Hepatocyte (in vitro differentiated cells): ENCODE measurements around the gene SPRN. TPM values are rescaled to one million over a fixed set of nuclear protein-coding genes. Genes with fewer than 3 reads are reported as not detected.

Experiments used
- DNase-seq: peaks from one replicate; pipeline ENCODE4 v3.0.0-alpha.2; 2016; ENCODE audit warnings: low spot score
- H2AFZ ChIP-seq: fragments of 200-600 bp; sonication (generic); 2 replicates; pipeline ENCODE4 v1.6.0; 2016; ENCODE audit warnings: antibody characterized with exemption, mild to moderate bottlenecking
- H3K27ac ChIP-seq: fragments of 200-600 bp; sonication (generic); 2 replicates; pipeline ENCODE4 v1.5.1; 2016; ENCODE audit warnings: mild to moderate bottlenecking
- H3K27me3 ChIP-seq: fragments of 200-600 bp; sonication (generic); 2 replicates; pipeline ENCODE4 v1.6.1; 2016
- H3K36me3 ChIP-seq: fragments of 200-600 bp; sonication (generic); replicated peaks from 2 replicates; pipeline ENCODE4 v1.5.1; 2016; ENCODE audit warnings: low read depth; ENCODE audit not compliant: insufficient read depth
- H3K4me1 ChIP-seq: fragments of 200-600 bp; sonication (generic); 2 replicates; pipeline ENCODE4 v1.5.1; 2016; ENCODE audit warnings: mild to moderate bottlenecking, moderate library complexity; ENCODE audit not compliant: insufficient read depth
- H3K4me2 ChIP-seq: fragments of 200-600 bp; sonication (generic); 2 replicates; pipeline ENCODE4 v1.6.0; 2016
- H3K4me3 ChIP-seq: fragments of 200-600 bp; sonication (generic); 2 replicates; pipeline ENCODE4 v1.5.1; 2016; ENCODE audit warnings: mild to moderate bottlenecking
- H3K79me2 ChIP-seq: fragments of 200-600 bp; sonication (generic); 2 replicates; pipeline ENCODE4 v1.6.0; 2017; ENCODE audit warnings: mild to moderate bottlenecking
- H3K9me2 ChIP-seq: fragments of 200-600 bp; sonication (generic); replicated peaks from 2 replicates; pipeline ENCODE4 v1.6.0; 2017; ENCODE audit warnings: mild to moderate bottlenecking; ENCODE audit not compliant: insufficient read depth
- H3K9me3 ChIP-seq: fragments of 200-600 bp; sonication (generic); 2 replicates; pipeline ENCODE4 v1.5.1; 2016; ENCODE audit warnings: low read depth, mild to moderate bottlenecking
- H4K20me1 ChIP-seq: fragments of 200-600 bp; sonication (generic); 2 replicates; pipeline ENCODE4 v1.6.0; 2016; ENCODE audit warnings: mild to moderate bottlenecking; ENCODE audit not compliant: insufficient read depth, poor library complexity, severe bottlenecking
- EZH2 ChIP-seq: fragments of 200-600 bp; sonication (generic); IDR thresholded peaks from 2 replicates; pipeline ENCODE4 v1.6.1; 2016; ENCODE audit warnings: antibody characterized with exemption, mild to moderate bottlenecking, borderline replicate concordance
- EZH2phosphoT487 ChIP-seq: fragments of 200-600 bp; sonication (generic); IDR thresholded peaks from one replicate; pipeline ENCODE4 v1.6.1; 2018; ENCODE audit warnings: antibody characterized with exemption, mild to moderate bottlenecking, low read depth, moderate library complexity; ENCODE audit not compliant: unreplicated experiment, severe bottlenecking
- WGBS: methylation state at CpG from one replicate; pipeline ENCODE4 v1.1.6; 2016; ENCODE audit warnings: low lambda C conversion rate; ENCODE audit errors: missing lambda C conversion rate; 5-methylcytosine and 5-hydroxymethylcytosine counted together
- polyA plus RNA-seq: library from polyadenylated mRNA; unstranded; fragments of >200 nt; fragmentation: Nextera tagmentation; extraction: Ambion mirVana; gene quantifications from 2 replicates; pipeline ENCODE4 v1.2.1, GENCODE V29; 2016
- total RNA-seq: library from RNA; depleted of rRNA; stranded (reverse); fragments of >200 nt; gene quantifications from 2 replicates; pipeline ENCODE4 v1.2.3, GENCODE V29; 2014
- TF ChIP-seq, protein P1 (sequence below): fragments of 200-600 bp; sonication (generic); IDR thresholded peaks from 2 replicates; pipeline ENCODE4 v1.5.1; 2016; ENCODE audit warnings: antibody characterized with exemption, mild to moderate bottlenecking; ENCODE audit not compliant: poor library complexity

The SPRN gene
- total and polyA plus RNA-seq, 2 experiments from 2014 or later, result 0.97 to 2.7 TPM

DNA sequence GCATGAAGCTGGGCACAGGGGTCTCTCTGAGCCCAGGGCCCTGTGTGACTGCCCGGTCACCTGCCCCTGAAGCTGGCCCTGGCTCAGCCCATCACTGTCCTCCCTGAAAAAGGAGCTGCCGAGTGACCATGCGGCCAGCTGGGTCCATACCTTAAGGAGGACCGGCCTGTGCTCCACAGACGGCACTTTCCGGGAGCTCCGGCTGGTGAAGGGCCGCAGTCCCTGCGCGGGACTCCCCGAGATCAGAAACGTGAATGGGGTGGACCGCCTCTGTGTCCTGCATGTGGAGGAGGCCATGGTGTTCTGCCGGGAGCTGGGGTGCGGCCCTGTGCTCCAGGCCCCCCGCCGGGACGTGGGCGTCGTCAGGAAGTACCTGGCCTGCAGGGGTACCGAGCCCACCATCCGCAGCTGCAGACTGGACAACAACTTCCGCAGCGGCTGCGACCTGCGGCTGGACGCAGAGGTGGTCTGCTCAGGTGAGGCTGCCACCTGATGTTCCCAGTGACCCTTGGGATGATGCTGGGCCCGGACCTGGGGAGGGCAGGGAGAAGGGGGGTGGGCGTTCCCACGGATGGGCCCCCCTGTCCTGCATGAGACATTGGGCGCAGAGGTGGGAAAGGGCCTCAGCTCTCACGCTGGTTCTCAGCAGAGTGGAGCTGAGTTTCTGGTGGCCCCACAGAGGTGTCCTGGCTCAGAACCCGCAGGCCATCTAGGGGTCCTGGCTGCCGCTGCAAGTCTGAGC is 32.8 kb upstream of the SPRN start:
- no peaks in the 10 kb centered on the region for H3K4me1 ChIP-seq
- no peak for DNase-seq
- H3K4me2 ChIP-seq, result no peak overlapping the region
- TF ChIP-seq EZH2phosphoT487 (no peak), EZH2 (no peak)
- TF ChIP-seq, protein P1, sequence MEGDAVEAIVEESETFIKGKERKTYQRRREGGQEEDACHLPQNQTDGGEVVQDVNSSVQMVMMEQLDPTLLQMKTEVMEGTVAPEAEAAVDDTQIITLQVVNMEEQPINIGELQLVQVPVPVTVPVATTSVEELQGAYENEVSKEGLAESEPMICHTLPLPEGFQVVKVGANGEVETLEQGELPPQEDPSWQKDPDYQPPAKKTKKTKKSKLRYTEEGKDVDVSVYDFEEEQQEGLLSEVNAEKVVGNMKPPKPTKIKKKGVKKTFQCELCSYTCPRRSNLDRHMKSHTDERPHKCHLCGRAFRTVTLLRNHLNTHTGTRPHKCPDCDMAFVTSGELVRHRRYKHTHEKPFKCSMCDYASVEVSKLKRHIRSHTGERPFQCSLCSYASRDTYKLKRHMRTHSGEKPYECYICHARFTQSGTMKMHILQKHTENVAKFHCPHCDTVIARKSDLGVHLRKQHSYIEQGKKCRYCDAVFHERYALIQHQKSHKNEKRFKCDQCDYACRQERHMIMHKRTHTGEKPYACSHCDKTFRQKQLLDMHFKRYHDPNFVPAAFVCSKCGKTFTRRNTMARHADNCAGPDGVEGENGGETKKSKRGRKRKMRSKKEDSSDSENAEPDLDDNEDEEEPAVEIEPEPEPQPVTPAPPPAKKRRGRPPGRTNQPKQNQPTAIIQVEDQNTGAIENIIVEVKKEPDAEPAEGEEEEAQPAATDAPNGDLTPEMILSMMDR, result no peak
- no peaks in the 10 kb centered on the region for H4K20me1 ChIP-seq
- no peaks in the 10 kb centered on the region for H3K9me3 ChIP-seq
- H3K36me3 ChIP-seq, result no peaks in the 10 kb centered on the region
- no peaks in the 10 kb centered on the region for H3K79me2 ChIP-seq
- H3K27ac ChIP-seq, result no peak overlapping the region
- no peaks in the 10 kb centered on the region for H3K9me2 ChIP-seq
- no peak overlapping the region for H3K4me3 ChIP-seq
- no peaks in the 10 kb centered on the region for H3K27me3 ChIP-seq
- 85% methylated on average over 26 of the region's 34 CpGs for WGBS
- H2AFZ ChIP-seq, result no peak overlapping the region

DNA sequence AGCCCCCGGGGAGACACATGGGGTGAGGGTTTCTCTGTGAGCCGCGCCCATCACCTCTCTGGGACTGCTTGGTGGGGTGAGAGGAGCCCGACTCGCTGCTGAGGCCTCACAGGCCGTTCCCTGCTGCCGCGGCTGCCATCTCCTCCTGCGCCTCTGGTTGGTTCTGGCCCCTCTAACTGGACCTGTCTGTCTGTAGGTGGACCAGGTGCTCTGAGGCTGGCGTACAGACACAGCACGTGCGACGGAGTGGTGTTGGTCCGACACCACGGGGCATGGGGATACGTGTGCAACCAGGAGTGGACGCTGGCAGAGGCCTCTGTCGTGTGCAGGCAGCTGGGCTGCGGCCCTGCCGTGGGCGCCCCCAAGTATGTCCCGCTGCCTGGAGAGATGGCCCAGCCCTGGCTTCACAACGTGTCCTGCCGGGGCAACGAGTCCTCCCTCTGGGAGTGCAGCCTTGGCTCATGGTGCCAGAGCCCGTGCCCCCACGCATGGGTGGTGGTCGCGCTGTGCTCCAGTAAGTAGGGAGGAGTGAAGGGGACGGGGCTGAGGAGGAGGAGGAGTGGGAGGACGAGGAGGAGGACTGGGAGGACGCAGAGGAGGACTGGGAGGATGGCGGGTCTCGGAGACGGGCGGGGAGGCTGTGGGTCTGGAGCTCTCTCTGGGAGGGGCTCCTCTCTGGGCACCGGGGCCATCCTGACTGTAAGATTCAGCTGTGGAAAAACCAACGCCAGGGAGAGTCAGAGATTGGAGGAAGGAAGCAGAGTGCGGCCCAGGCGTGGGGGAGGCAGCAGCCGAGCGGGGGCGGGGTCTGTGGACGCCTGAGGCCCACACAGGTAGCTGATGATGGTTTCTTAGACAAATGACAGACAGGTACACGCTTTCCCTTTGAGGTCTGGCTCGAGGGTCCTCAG is 31.9 kb upstream of the SPRN start:
- H3K9me2 ChIP-seq, result no peaks in the 10 kb centered on the region
- no peaks in the 10 kb centered on the region for H3K79me2 ChIP-seq
- no peaks in the 10 kb centered on the region for H3K9me3 ChIP-seq
- no peaks in the 10 kb centered on the region for H3K27me3 ChIP-seq
- no peak overlapping the region for H3K27ac ChIP-seq
- no peak for TF ChIP-seq EZH2
- no peak for TF ChIP-seq EZH2phosphoT487
- TF ChIP-seq, protein P1, result no peak
- no peaks in the 10 kb centered on the region for H3K4me1 ChIP-seq
- no peak for DNase-seq
- H3K4me3 ChIP-seq, result no peak overlapping the region
- no peaks in the 10 kb centered on the region for H4K20me1 ChIP-seq
- H3K36me3 ChIP-seq, result no peaks in the 10 kb centered on the region
- no peak overlapping the region for H3K4me2 ChIP-seq
- H2AFZ ChIP-seq, result no peak overlapping the region
- 86% methylated on average over 42 of the region's 46 CpGs for WGBS

DNA sequence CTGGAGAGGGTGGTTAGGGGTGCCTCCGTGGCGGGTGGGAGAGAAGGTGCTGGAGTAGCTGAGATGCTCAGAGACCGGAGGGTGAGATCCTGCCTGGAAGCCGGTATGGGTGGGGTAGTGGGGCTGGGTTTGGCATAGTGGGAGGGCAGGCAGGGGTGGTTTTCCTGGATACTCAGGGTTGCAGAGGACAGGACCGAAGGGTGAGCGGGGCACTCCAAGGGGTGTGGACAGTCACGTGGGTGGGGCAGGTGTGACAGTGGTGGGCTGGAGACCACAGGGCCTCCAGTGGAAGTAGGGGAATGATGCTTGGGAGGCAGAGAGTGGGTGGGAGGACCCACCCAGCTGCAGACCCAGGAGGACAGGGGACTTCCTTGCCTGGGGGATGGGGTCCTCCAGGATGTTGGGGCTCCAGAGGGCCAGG is 31.2 kb upstream of the SPRN start:
- Histone ChIP-seq H4K20me1 (no peaks in the 10 kb centered on the region), H3K9me3 (no peaks in the 10 kb centered on the region), H3K36me3 (no peaks in the 10 kb centered on the region), H3K79me2 (no peaks in the 10 kb centered on the region), H3K27me3 (no peaks in the 10 kb centered on the region), H3K9me2 (no peaks in the 10 kb centered on the region), H3K4me2 (no peak overlapping the region), H3K27ac (no peak overlapping the region), H3K4me1 (no peaks in the 10 kb centered on the region), H2AFZ (no peak overlapping the region), H3K4me3 (no peak overlapping the region)
- TF ChIP-seq EZH2phosphoT487 (no peak), EZH2 (no peak)
- TF ChIP-seq, protein P1, result no peak
- WGBS, result 90% methylated on average over 7 of the region's 7 CpGs
- DNase-seq, result no peak
